Measurements from ENCODE around the gene PLEKHA8.

GRCh38 chr7:30157204-30157603 lies 129.0 kb downstream of the PLEKHA8 start:
- TF ChIP-seq POLR2A (IDR thresholded peaks at IDR 0.05; ENCODE audit: low read length) = no peak
- no peak for TF ChIP-seq GATA1 (IDR thresholded peaks at IDR 0.05; ENCODE audit: low read depth, low read length)
